GM19238 (cell line): ENCODE data around the gene ROPN1L.
"Not testable (repeated sequence)": the region's sequence is repeated elsewhere in the genome, so short reads cannot be mapped to it uniquely, and the experiment has no call there.

Experiments
- DNase-seq: peaks from one replicate; pipeline ENCODE4 v3.0.0; 2011; ENCODE audit warnings: low spot score; ENCODE audit not compliant: insufficient read length

Gene ROPN1L

GRCh38 chr5:10478436-10478835 lies 36.8 kb downstream of the ROPN1L start:
- DNase-seq = no peak

GRCh38 chr5:10479154-10479721 lies 37.6 kb downstream of the ROPN1L start:
- no peak for DNase-seq

DNA sequence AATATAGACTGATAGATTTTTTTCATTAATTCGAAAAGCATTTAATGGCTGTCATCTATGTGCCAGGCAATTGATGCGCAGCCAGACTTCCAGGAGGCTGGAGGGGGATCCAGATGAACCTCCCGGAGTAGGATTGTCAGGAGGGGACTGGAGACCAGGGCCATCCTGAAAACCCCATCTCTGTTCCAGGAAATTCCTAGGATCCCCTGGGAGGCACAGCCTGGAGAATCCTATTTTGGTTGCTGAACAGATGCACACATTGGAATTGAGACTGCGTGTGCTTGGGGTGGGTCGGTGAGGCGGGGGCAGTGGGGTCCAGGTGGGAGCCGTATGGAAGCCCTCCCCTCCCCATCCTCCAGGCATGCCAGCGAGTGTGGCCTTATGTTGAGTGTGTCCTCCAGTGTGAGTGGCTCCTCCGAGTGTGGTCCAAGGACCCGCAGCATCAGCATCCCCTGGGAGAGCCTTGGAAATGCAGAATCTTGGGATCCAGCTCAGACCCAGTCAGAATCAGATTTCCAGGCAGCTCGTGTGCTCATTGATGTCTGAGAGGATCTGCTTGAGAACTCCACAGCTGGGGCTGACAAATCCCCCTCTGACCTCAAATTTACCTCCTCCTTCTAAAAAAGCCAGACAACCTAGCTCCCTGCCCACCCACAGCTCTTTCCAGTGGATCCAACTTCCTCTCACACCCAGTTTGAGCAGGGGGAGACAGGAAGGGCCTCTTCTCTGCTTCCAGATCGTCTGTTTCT lies 38.7 kb downstream of the ROPN1L start:
- DNase-seq = no peak

GRCh38 chr5:10481241-10481935 lies 39.7 kb downstream of the ROPN1L start:
- no peak for DNase-seq

GRCh38 chr5:10482791-10483530 lies 41.3 kb downstream of the ROPN1L start:
- no peak for DNase-seq

- DNase-seq = no peak
These were observed 43.1 kb downstream of the ROPN1L start for GRCh38 chr5:10484774-10485141.

GRCh38 chr5:10485142-10485795 lies 43.6 kb downstream of the ROPN1L start:
- no peak for DNase-seq

- no peak for DNase-seq
These were observed 44.2 kb downstream of the ROPN1L start for GRCh38 chr5:10485897-10486296.

DNA sequence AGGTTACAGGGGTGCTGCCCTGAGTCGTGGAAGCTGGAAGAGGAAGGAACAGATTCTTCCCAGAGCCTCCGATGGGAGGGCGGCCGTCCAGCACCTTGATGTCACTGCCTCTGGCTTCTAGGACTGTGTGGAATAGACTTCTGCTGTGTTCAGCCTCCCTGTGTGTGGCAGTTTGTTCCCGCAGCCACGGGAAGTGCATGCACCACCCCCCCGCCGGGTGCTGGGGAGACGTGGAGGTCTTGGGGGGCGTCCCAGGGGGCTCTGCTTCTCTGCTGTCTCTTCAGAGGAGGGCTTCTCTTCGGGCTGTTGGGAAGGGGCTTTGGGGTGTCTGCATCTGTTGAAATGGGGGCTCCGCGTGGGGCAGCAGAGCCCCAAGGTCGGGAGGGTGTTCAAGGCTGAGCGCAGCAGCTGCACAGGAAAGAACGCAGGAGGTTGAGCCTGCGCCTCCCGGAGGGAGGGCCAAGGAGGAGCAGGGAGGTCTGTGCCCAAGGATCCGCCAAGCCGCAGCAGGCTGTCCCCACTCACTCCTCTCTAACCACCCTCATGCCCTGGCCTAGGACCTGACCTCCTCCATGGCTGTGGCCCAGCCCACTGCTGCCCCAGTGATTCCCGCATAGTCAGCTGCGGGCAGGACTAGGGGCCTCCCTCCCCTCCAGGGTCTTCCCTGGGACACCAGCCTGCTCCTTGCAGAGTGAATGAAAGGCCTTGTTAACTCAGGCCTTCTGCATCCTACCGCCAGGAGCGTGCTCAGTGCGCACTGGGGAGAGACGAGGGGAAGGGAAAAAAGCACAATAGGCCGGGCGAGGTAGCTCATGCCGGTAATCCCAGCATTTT lies 45.0 kb downstream of the ROPN1L start:
- no peak for DNase-seq

DNA sequence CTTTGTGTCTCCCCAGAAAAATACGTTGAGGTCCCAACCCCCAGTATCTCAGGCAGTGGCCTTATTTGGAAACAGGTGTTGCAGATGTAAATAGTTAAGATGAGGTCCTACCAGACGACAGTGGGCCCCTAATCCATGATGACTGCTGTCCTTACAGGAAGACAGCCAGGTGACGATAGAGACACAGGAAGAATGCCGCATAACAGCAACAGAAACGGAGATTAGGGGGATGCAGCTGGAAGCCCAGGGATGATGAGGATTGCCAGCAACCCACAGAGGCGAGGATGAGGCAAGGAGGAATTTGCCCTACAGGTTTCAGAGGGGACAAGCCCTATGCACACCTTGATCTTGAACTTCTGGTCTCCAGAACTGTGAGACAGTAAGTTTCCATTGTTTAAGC lies 46.5 kb downstream of the ROPN1L start:
- DNase-seq = no peak

- peak; percentile 40 for DNase-seq
These were observed 48.2 kb downstream of the ROPN1L start for GRCh38 chr5:10489810-10490426.

DNA sequence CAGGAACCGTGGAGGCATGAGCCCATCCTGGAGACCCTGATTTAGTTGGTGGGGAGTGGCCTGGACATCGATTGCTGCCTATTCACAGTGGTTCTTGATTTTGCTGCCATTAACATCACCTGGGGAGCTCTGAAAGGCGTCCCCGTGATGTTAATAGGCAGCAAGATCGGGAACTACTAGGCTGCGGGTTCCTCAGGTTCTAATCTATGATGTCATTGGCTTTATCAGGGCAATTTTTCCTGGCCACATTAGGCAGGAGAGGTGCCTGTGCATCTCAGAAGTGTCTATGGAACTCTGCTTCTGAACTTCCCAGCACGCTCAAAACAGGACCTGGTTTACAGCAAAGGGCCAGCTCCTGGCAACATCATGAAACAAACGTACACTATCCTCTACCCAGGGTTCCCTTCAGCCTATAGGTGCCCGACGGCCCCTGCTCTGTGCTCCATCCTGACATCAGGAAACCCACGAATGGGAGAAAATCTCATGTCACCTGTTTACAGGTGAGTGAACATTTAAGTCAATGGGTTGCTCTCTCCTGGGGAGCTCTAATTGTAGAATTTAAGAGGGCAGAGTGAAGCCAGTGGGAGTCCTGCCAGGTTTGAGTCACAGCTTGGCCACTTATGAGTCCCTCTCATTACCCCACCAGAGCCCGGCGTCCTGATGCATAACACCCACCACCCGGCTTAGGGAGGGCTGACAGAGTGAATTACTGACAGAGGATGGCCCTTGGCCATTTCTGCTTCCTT lies 49.4 kb downstream of the ROPN1L start:
- no peak for DNase-seq

DNA sequence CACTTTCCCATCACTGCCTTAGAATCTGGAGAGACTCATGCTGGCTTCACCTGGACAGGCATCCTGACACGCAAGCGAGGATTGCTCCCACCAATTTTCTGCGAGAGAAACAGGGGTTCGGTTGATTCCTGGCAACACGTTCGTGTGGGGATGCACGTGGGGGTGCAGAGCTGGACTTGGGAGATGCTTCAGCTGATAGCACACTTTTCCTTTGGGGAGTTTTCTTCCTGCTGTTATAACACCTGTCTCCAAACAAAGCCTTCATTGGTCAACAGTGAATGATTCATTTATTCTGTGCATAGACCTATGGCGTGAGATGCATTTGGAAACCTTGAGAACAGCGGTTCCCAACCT lies 50.0 kb downstream of the ROPN1L start:
- DNase-seq = no peak

DNA sequence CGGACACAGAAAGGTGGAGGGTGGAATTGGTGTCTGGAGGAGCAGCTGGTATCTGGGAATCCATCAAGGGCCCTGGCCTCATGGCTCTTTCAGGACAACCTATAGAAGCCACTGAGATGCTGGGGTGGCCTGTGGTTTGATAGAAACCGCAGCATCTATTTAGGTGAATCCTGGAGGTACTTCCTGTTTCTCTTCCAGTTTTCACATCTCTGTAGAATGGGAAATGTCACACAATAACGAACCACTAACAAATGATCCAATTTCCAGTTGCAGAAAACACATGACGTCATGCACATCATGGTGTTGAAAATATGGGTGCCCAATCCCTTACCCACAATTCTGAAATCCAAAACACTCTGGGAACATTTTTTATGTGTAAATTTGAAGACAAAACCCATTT lies 52.2 kb downstream of the ROPN1L start:
- no peak for DNase-seq

GRCh38 chr5:10494497-10494896 lies 52.8 kb downstream of the ROPN1L start:
- DNase-seq = not testable (repeated sequence)

DNA sequence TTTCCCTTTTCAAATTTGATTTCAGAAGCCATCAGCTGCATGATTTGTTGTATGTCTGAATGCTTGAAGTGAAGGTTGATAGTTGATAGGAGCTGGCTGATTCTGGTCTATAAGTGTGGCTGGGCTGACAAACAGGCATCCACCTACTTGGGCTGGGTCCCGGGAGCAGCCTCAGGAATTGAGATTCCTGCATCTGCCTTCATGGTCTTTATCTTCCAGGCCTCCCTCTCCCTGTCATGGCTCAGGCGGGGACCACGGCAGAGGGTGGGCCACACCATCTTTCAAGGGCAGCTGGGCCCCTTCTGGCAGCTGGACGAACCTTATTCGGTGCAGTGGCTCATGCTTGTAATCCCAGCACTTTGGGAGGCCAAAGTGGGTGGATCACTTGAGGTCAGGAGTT lies 55.9 kb downstream of the ROPN1L start:
- no peak for DNase-seq

GRCh38 chr5:10498350-10498749 lies 56.7 kb downstream of the ROPN1L start:
- DNase-seq = no peak

DNA sequence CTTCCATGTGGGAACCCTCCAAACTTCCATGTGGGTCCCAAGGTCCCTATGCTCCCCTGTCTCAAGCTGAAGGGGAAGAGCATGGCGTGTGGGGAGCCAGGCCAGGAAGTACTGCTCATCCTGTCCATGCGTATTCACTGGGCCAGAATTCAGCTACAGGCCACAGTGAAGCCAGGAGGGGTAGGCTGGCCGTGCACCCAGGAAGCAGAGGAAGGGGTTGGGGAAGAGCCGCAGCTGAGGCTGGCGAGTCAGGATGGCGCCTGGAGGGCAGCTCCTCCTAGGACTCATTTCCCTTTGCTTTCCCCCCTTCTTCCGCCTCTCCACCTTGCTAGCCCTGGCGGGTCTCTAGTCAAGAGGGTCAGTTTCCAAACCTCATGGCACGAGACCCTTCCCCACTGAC lies 57.4 kb downstream of the ROPN1L start:
- DNase-seq = no peak

- DNase-seq = no peak
These were observed 58.1 kb downstream of the ROPN1L start for GRCh38 chr5:10499776-10500175.

- no peak for DNase-seq
These were observed 59.0 kb downstream of the ROPN1L start for GRCh38 chr5:10500669-10501068.
